ENCODE measurements around the gene ADAMTSL2.

The ADAMTSL2 gene

DNA sequence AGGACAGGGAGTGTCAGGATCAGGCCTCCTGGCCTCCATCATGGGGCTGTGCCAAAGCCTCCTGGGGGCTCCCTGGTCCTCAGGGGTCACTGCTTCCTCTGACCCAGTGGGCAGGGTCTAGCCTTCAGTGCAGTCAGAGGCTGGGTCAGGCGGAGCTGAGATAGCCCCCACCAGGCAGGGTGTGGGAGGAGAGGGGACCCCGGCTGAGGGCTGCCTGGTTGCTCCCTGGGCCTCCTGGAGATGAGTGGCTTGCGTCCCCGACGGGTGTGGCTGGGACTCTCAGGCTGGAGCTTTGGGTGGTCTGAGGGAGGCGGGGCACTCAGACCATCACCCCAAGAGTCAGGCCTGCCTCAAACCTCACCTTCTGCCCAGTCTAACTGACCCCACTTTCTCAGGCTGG is 53.0 kb downstream of the ADAMTSL2 start:
- no peaks in the 10 kb centered on the region for H3K36me3 ChIP-seq (ENCODE audit: control insufficient read depth, insufficient read depth, low read length)
- peaks cover 33% of the 10 kb centered on the region for H3K27me3 ChIP-seq (ENCODE audit: control insufficient read depth, insufficient read depth, low read length)
- no peak overlapping the region for H3K4me3 ChIP-seq (ENCODE audit: low read length)
- H3K9ac ChIP-seq (ENCODE audit: low read length), result no peak overlapping the region
- H3K4me1 ChIP-seq (ENCODE audit: control insufficient read depth, insufficient read depth, low read length), result peaks cover 4% of the 10 kb centered on the region
- H3K9me3 ChIP-seq (ENCODE audit: control insufficient read depth, low read length), result no peaks in the 10 kb centered on the region

DNA sequence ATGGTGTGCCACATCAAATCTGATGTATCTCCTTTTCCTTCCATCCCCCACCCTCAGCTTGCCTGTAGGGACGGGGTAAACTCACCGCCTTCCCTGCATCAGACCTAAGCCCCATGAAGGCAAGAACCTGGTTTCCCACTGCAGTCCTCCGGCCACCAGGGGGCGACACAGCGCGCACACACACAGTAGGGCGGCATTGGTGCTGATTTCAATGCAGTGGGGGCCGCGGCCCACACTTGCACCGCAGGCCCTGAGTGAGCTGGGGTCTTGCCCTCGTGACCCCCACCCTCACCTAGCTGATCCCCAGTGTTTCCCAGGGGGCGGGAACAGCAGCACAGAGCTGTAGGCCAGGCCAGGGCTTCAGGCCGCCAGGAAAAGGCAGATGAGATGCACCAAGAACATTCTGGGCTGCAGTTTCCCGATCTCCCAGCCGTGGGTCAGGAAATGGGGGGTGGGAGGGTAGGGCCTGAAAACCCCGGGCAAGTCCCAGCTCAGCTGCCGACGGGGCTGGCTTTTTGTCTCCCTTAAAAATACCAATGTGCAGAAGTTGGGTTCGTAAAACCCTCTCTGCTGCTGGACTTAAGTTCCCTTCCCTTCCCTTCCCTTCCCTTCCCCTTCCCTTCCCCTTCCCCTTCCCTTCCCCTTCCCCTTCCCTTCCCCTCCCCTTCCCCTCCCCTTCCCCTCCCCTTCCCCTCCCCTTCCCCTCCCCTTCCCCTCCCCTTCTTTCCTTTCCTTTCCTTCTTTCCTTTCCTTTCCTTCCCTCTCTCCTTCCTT is 55.1 kb downstream of the ADAMTSL2 start:
- Histone ChIP-seq H3K4me1 (ENCODE audit: control insufficient read depth, insufficient read depth, low read length) (no peaks in the 10 kb centered on the region), H3K4me3 (ENCODE audit: low read length) (no peak overlapping the region), H3K9ac (ENCODE audit: low read length) (no peak overlapping the region), H3K27me3 (ENCODE audit: control insufficient read depth, insufficient read depth, low read length) (peaks cover 28% of the 10 kb centered on the region), H3K36me3 (ENCODE audit: control insufficient read depth, insufficient read depth, low read length) (no peaks in the 10 kb centered on the region), H3K9me3 (ENCODE audit: control insufficient read depth, low read length) (no peaks in the 10 kb centered on the region)

DNA sequence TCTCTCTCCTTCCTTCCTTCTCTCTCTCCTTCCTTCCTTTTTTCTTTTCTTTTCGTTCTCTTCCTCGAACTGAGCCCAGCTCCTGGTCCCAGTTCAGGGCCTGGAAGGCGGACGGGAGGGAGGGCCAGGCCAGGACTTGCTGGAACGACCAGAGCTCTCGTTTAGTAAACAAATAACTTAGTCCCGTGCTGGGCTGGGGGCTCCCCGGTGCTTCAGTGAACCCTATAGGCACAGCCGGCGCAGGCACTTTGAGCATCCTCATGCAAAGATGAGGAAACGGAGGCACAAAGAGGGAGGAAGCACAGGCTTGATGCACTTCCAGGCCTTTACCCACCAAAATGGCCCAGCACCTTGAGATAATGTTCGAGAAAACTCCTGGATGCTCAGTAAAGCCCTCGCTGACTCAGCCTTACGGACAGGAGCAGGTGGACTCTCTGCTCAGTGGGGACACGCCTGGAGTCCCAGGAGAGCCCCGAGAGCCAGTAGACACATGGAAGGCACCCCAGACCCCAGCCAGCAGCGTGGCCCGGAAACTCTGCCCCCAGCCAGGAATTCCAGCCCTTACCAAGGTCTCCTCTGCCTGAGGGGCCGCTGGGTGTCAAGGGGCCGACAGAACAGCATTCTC is 55.8 kb downstream of the ADAMTSL2 start:
- H3K27me3 ChIP-seq (ENCODE audit: control insufficient read depth, insufficient read depth, low read length), result peaks cover 21% of the 10 kb centered on the region
- H3K9ac ChIP-seq (ENCODE audit: low read length), result no peak overlapping the region
- no peaks in the 10 kb centered on the region for H3K4me1 ChIP-seq (ENCODE audit: control insufficient read depth, insufficient read depth, low read length)
- H3K9me3 ChIP-seq (ENCODE audit: control insufficient read depth, low read length), result no peaks in the 10 kb centered on the region
- H3K4me3 ChIP-seq (ENCODE audit: low read length), result no peak overlapping the region
- H3K36me3 ChIP-seq (ENCODE audit: control insufficient read depth, insufficient read depth, low read length), result no peaks in the 10 kb centered on the region

DNA sequence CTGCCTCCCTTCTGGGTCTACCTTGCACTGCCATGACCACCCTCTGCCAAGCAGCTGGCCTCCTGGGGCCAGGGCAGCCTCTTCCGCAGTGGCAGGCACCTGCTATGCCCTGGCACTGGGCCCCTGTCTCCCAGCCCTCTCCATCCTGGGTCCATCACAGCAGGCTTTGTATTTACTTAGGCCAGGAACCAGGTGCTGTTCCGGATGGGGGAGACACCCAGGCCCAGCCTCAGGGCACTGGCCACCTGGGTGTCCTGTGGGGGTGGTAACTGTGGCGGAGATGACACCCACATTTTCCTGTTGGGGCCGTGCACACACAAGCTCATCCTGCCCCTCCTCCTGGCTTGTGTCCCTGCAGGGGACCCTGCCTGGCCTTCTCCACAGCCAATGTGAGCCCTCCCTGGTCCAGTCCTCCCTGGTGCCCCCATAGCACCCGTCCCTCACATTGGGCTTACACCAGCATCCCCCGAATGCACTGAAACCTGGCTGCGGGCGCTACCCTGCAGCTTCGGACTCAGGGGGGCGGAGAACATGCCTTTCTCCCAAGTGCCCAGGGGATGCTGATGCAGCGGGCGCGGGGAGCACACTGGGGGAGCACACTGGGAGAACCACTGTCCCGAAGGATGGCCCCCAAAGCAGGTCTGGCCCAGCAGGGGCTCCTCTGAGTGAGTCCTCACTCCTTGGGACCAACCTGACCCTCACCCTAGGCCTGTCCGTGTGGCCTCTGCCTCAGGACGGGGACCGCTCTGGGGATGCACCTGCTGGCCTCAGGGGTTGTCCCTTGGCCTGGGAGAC is 56.8 kb downstream of the ADAMTSL2 start:
- no peak overlapping the region for H3K4me3 ChIP-seq (ENCODE audit: low read length)
- no peaks in the 10 kb centered on the region for H3K36me3 ChIP-seq (ENCODE audit: control insufficient read depth, insufficient read depth, low read length)
- peaks cover 12% of the 10 kb centered on the region for H3K27me3 ChIP-seq (ENCODE audit: control insufficient read depth, insufficient read depth, low read length)
- H3K4me1 ChIP-seq (ENCODE audit: control insufficient read depth, insufficient read depth, low read length), result no peaks in the 10 kb centered on the region
- no peaks in the 10 kb centered on the region for H3K9me3 ChIP-seq (ENCODE audit: control insufficient read depth, low read length)
- H3K9ac ChIP-seq (ENCODE audit: low read length), result no peak overlapping the region

DNA sequence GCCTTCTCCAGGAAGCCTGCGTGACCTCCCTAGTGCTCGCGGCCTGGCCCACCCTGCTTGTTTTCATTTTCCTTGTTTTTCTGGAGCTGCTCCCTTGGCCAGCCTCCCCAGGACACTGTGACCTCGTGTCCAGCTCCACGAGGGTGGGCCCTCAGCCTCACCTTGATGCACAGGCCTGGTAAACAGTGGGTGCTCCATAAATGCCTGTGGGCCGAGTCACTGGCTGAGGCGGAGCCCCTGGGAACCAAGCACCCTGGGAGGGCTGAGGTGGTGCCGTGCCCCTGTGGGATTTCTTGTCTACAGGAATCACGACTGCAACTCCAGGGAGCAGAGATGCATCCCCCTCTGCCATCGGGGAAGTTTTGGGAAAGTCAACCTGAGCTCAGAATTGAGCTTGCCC is 57.5 kb downstream of the ADAMTSL2 start:
- Histone ChIP-seq H3K36me3 (ENCODE audit: control insufficient read depth, insufficient read depth, low read length) (no peaks in the 10 kb centered on the region), H3K27me3 (ENCODE audit: control insufficient read depth, insufficient read depth, low read length) (peaks cover 5% of the 10 kb centered on the region), H3K4me3 (ENCODE audit: low read length) (no peak overlapping the region), H3K9ac (ENCODE audit: low read length) (no peak overlapping the region), H3K9me3 (ENCODE audit: control insufficient read depth, low read length) (no peaks in the 10 kb centered on the region), H3K4me1 (ENCODE audit: control insufficient read depth, insufficient read depth, low read length) (no peaks in the 10 kb centered on the region)

DNA sequence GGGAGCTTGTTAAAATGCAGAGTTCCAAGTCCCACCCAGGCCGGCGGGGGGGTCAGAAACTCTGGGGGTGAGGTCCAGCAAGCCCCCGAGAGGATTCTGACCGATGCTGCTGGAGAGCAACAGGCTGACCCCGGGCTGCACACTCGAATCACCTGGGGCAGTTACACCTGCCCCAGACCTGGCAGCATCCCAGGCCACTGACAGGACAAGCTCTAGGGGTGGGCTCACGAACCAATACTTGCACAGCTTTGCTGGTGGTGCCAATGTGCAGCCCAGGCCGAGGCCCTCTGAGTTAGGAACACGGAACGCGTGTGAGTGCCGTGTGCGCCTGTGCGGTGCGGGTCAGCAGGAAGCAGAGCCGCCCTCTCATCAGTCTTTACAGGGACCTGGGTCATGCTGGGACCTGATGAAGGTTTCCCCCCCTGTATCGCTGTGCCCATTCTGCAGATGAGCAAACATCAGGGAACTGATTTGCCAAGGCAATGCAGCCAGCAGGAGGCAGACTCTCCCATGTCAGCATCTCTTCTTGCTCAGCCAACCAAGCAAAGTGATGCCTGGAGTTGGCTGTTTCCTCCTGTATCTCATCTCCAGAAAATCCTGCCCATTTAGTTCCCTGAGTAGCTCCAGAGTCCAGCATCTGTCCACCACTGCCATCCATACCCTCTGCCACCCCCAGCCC is 58.4 kb downstream of the ADAMTSL2 start:
- Histone ChIP-seq H3K9me3 (ENCODE audit: control insufficient read depth, low read length) (peaks cover 2% of the 10 kb centered on the region), H3K27me3 (ENCODE audit: control insufficient read depth, insufficient read depth, low read length) (no peaks in the 10 kb centered on the region), H3K36me3 (ENCODE audit: control insufficient read depth, insufficient read depth, low read length) (no peaks in the 10 kb centered on the region), H3K4me1 (ENCODE audit: control insufficient read depth, insufficient read depth, low read length) (no peaks in the 10 kb centered on the region), H3K9ac (ENCODE audit: low read length) (no peak overlapping the region), H3K4me3 (ENCODE audit: low read length) (no peak overlapping the region)

DNA sequence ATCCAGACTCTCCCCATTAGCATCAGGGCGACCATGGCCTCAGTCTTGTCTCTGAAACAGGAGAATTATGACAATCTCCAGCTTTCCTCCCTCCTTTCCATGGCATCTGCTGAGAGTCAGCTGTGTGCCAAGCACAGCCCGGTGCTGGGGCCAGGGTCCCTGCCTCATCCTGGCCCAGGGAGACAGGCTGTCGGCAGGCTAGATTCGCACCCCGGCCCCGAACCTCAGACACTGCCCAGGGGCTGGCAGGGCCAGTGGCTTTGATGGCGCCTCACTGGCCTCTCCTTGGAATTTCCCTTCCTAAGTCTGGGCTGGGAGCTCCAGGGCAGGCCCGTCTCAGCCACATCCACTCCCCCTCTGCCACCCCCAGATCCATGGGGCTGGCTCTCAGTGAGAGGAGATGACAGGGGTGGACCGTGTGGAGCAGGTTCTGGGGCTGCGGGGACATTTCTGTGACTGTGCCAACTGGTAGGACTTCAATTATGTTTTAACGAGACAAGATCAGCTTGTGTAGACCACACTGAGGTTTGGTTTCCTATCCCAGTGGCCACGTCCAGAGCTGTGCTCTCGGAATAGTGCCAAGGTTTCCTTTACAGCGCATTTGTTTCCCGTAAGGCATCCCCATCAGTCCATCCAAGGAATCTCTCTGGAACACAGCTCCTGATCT is 59.2 kb downstream of the ADAMTSL2 start:
- Histone ChIP-seq H3K9me3 (ENCODE audit: control insufficient read depth, low read length) (peaks cover 4% of the 10 kb centered on the region), H3K9ac (ENCODE audit: low read length) (no peak overlapping the region), H3K4me1 (ENCODE audit: control insufficient read depth, insufficient read depth, low read length) (no peaks in the 10 kb centered on the region), H3K27me3 (ENCODE audit: control insufficient read depth, insufficient read depth, low read length) (no peaks in the 10 kb centered on the region), H3K36me3 (ENCODE audit: control insufficient read depth, insufficient read depth, low read length) (no peaks in the 10 kb centered on the region), H3K4me3 (ENCODE audit: low read length) (no peak overlapping the region)

DNA sequence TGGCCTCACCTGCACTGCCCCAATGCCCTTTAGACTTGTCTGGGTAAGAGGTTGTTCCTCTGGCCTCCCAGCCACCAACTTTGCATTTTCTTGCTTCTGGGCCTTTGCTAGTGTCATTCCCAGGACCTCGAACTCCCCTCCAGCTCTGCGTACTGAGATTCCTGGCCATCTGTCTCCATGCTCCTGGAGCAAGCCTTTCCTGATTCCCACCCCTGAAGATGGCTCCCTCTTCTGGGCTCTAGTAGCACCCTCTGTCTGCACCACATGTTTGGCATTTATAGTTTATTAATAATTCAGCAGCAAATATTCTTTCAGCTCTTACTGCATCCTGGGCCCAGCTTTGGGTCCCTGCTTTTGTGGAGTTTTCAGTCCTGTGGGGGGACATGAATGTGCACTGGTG is 59.8 kb downstream of the ADAMTSL2 start:
- Histone ChIP-seq H3K27me3 (ENCODE audit: control insufficient read depth, insufficient read depth, low read length) (no peaks in the 10 kb centered on the region), H3K9me3 (ENCODE audit: control insufficient read depth, low read length) (peaks cover 4% of the 10 kb centered on the region)

DNA sequence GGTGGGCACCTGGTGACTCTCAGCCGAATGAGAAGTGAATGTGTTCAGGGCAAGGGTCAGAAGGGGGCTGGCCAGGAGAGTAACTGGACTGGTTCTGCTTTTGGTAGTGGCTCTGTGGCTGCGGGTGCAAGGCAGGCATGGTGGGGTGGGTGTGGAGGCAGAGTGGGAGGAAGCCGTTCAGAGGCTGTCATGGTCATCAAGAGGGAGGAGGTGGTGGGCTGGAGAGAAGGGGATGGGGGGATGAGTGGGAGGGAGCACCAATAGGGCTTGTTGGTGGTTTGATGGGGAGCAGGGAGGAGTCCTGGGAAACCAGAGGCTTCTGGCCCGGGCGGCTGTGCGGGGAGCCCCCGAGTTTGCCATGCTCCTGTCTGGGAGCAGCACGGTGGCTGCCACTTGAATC is 61.4 kb downstream of the ADAMTSL2 start:
- no peak overlapping the region for H3K4me3 ChIP-seq (ENCODE audit: low read length)
- H3K27me3 ChIP-seq (ENCODE audit: control insufficient read depth, insufficient read depth, low read length), result no peaks in the 10 kb centered on the region
- H3K9ac ChIP-seq (ENCODE audit: low read length), result no peak overlapping the region
- H3K9me3 ChIP-seq (ENCODE audit: control insufficient read depth, low read length), result peaks cover 4% of the 10 kb centered on the region
- no peaks in the 10 kb centered on the region for H3K36me3 ChIP-seq (ENCODE audit: control insufficient read depth, insufficient read depth, low read length)
- H3K4me1 ChIP-seq (ENCODE audit: control insufficient read depth, insufficient read depth, low read length), result no peaks in the 10 kb centered on the region

More for the DNA sequence above, 59.8 kb downstream of the ADAMTSL2 start:
- Histone ChIP-seq H3K9ac (ENCODE audit: low read length) (no peak overlapping the region), H3K4me1 (ENCODE audit: control insufficient read depth, insufficient read depth, low read length) (no peaks in the 10 kb centered on the region), H3K4me3 (ENCODE audit: low read length) (no peak overlapping the region), H3K36me3 (ENCODE audit: control insufficient read depth, insufficient read depth, low read length) (no peaks in the 10 kb centered on the region)

DNA sequence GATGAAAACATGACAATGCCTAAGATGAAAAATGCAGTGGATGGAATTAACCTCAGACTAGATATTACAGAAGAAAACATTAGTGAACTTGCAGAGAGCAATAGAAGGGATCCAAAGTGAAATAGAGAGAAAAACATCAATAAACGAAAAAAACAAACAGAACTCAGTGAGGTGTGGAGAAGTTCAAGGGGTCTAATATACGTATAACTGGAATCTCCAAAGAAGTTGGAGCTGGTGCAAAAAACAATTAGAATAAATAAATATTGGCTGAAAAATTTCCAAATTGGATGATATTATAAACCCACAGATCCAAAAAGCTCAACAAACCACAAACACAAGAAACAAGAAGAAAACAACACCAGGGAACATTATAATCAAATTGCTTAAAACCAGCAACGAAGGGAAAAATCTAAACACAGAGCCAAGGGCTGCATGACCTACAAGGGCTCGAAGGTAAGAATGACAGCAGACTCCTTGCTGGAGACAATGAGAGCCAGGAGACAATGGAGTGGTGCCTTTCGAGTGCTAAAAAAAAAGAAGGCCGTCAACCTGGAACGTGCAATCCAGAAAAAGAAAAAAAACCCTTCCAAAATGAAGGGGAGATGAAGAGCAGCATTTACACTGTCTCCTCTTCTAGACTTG is 62.9 kb downstream of the ADAMTSL2 start:
- Histone ChIP-seq H3K9me3 (ENCODE audit: control insufficient read depth, low read length) (peaks cover 4% of the 10 kb centered on the region), H3K27me3 (ENCODE audit: control insufficient read depth, insufficient read depth, low read length) (no peaks in the 10 kb centered on the region), H3K36me3 (ENCODE audit: control insufficient read depth, insufficient read depth, low read length) (no peaks in the 10 kb centered on the region), H3K4me1 (ENCODE audit: control insufficient read depth, insufficient read depth, low read length) (no peaks in the 10 kb centered on the region), H3K4me3 (ENCODE audit: low read length) (no peak overlapping the region), H3K9ac (ENCODE audit: low read length) (no peak overlapping the region)

DNA sequence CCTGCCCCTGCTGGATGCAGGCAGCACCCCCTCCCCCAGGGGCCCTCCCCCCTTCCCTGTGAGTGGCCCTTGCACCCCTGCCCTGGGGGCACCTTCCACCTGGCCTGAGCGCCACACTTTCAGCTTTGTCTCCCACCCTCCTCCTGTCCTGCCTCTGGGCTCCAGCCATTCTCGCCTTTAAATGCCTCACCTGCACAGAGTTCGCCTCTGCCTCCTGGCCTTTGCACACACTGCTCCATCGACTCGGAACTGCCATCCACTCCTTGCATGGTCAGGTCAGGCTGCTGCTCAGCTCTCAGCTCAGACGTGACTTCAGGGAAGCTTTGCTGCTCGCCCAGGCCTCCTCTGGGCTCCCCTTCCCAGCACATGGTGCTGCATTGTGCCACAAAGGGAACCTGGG is 64.5 kb downstream of the ADAMTSL2 start:
- Histone ChIP-seq H3K36me3 (ENCODE audit: control insufficient read depth, insufficient read depth, low read length) (no peaks in the 10 kb centered on the region), H3K4me1 (ENCODE audit: control insufficient read depth, insufficient read depth, low read length) (no peaks in the 10 kb centered on the region), H3K9me3 (ENCODE audit: control insufficient read depth, low read length) (peaks cover 4% of the 10 kb centered on the region), H3K4me3 (ENCODE audit: low read length) (no peak overlapping the region), H3K9ac (ENCODE audit: low read length) (no peak overlapping the region), H3K27me3 (ENCODE audit: control insufficient read depth, insufficient read depth, low read length) (peaks cover 7% of the 10 kb centered on the region)
